Upper lobe of left lung (tissue), 4 donors: ENCODE results near the gene MYO16.

Experiments
- POLR2A ChIP-seq, 4 donors: fragments of 450-650 bp; IDR thresholded peaks; one replicate each; pipeline ENCODE4 v1.5.1; 2016 to 2017; ENCODE audit warnings: antibody characterized with exemption in 4 of 4, mild to moderate bottlenecking in 2 of 4
- TF ChIP-seq, protein P1 (sequence below), 6 experiments: fragments of 450-650 bp in 4 of 6; fragments of 200-600 bp in 2 of 6; sonication (generic) in 2 of 6; IDR thresholded peaks; one replicate each; pipeline ENCODE4 v1.5.1; 2016 to 2019; ENCODE audit warnings: antibody characterized with exemption in 6 of 6

DNA sequence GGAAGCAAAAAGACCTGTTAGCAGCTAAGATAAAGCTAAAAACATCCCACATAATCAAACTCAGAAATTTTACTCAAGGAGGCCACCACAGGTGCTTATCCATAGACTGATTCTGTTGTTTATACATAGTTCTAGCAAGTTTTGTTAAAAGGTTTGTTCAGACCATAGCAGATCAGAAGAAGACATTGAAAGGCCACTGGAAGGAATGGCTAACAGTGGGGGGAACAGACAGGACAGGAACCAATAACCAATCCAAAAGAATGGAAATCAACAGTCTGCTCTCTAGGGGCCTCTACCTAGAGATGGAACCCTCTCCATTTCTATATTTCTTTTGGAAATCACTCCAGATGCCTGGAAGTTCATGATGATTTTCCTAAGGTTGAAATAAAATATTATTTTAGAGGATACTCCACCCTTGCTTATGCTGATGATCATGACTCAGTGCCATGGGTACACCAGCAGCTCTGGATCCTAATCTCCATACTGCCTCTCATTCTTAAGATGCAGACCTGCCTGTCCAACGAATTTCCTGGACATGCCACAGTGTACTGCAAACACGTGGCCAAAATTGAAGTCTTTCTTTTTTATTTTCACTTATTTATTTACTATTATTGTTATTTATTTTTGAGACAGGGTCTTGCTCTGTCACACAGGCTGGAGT is 260.0 kb downstream of the MYO16 start:
- no peak for TF ChIP-seq POLR2A (IDR thresholded peaks at IDR 0.05)
- TF ChIP-seq, protein P1, sequence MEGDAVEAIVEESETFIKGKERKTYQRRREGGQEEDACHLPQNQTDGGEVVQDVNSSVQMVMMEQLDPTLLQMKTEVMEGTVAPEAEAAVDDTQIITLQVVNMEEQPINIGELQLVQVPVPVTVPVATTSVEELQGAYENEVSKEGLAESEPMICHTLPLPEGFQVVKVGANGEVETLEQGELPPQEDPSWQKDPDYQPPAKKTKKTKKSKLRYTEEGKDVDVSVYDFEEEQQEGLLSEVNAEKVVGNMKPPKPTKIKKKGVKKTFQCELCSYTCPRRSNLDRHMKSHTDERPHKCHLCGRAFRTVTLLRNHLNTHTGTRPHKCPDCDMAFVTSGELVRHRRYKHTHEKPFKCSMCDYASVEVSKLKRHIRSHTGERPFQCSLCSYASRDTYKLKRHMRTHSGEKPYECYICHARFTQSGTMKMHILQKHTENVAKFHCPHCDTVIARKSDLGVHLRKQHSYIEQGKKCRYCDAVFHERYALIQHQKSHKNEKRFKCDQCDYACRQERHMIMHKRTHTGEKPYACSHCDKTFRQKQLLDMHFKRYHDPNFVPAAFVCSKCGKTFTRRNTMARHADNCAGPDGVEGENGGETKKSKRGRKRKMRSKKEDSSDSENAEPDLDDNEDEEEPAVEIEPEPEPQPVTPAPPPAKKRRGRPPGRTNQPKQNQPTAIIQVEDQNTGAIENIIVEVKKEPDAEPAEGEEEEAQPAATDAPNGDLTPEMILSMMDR (IDR thresholded peaks at IDR 0.05) = no peak
